Fibroblast of the aortic adventitia (primary cell): ENCODE results near the gene SV2C. TPM values are rescaled to one million over a fixed set of nuclear protein-coding genes. Genes with fewer than 3 reads are reported as not detected.

ENCODE experiments used
- DNase-seq: peaks from one replicate; pipeline ENCODE4 v3.0.0-alpha.2; 2010; ENCODE audit warnings: low read depth
- H3K4me3 ChIP-seq: 2 replicates; pipeline ENCODE4 v1.5.1; 2011; ENCODE audit warnings: low read depth, mild to moderate bottlenecking, control low read depth, low read length, moderate library complexity
- total RNA-seq: library from RNA; depleted of rRNA; stranded (reverse); fragments of >200 nt; gene quantifications from 2 replicates; pipeline ENCODE4 v1.2.3, GENCODE V29; 2012; ENCODE audit warnings: low replicate concordance
- TF ChIP-seq, protein P1 (sequence below): IDR thresholded peaks from 2 replicates; pipeline ENCODE4 v1.5.1; 2011; ENCODE audit warnings: mild to moderate bottlenecking, low read length, control low read depth, inconsistent platforms; ENCODE audit not compliant: insufficient read depth

Gene SV2C
- total RNA-seq, 1 donor, result not detected

DNA sequence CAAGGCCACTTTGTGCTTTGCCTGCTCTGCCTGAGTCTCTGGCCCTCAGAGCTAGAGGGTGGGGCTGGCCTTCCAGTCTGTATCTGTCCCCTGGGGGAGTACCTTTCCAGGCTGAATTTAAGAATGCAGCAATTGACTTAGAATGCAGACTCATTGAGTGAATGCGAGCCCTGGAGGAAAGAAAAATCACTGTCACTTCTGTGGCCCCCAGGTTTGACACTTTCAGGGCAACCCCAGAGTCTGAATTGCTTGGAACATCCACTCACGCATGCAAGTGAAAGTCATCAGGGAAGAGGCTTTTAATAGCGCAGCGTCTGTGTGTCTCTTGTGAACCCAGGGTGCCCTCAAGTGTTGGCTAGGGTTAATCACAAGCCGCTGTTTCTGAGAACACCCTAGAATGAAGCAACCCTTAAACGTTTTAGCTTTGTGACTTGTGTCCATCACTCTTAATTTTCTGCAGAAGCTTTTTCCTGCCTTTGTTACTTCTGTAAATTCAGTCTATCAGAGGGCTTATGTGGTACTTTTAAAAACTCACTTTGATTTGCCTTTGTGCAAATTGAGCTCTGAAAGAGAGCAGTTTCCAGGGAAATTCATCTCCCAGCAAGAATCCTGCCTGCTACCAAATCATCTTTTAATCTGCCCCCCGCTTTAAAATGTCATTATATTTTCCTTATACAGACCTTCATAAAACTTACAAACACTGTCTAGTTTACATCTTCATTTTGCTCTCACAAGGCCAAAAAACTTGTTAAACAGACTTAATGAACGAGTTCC is 173.1 kb downstream of the SV2C start:
- TF ChIP-seq, protein P1, sequence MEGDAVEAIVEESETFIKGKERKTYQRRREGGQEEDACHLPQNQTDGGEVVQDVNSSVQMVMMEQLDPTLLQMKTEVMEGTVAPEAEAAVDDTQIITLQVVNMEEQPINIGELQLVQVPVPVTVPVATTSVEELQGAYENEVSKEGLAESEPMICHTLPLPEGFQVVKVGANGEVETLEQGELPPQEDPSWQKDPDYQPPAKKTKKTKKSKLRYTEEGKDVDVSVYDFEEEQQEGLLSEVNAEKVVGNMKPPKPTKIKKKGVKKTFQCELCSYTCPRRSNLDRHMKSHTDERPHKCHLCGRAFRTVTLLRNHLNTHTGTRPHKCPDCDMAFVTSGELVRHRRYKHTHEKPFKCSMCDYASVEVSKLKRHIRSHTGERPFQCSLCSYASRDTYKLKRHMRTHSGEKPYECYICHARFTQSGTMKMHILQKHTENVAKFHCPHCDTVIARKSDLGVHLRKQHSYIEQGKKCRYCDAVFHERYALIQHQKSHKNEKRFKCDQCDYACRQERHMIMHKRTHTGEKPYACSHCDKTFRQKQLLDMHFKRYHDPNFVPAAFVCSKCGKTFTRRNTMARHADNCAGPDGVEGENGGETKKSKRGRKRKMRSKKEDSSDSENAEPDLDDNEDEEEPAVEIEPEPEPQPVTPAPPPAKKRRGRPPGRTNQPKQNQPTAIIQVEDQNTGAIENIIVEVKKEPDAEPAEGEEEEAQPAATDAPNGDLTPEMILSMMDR, result peak; percentile 58
- H3K4me3 ChIP-seq, result no peak overlapping the region
- DNase-seq, result peak; percentile 72

DNA sequence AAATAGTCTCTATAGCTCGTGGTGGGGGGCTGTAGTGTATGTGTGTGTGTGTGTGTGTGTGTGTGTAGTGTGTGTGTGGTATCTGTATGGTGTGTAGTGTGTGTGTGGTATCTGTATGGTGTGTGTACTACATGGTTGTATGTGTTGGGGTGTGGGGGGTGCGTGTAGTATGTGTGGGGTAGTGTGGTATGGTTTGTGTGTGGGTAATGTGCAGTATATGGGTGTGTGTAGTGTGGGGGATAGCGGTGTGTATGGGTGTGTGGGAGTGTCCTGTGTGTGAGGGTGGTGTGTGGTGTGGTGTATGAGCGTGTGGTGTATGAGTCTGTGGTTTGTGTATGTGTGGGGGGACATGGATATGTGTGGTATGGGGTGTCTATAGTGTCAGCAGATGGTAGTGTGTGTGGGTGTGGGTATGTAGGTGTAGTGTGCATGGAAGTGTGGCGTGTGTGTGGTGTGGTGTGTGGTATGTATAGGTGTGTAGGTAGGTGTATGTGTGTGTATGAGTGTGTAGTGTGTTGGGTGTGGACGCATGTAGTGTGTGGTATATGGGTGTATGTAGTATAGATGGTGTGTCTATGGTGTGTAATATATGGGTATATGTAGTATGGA is 174.1 kb downstream of the SV2C start:
- TF ChIP-seq, protein P1, result no peak
- H3K4me3 ChIP-seq, result no peak overlapping the region
- DNase-seq, result no peak

DNA sequence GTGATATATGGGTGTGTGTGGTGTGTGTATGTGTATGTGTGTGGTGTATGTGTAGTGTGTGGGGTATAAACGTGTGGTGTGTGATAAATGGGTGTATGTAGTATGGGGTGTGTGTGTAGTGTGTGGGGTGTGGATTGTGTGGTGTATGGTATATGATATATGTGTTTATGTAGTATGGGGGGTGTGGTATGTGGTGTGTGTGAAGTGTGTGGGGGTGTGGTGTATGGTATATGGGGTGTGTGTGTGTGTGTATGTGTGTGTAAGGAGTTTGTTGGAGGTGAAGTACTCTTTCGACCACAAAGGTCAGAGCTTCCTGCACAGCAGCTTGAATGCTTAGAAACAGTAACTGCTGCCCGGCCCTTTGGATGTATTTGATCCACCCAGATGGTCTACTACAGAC is 174.7 kb downstream of the SV2C start:
- H3K4me3 ChIP-seq, result no peak overlapping the region
- no peak for DNase-seq
- TF ChIP-seq, protein P1, result no peak

DNA sequence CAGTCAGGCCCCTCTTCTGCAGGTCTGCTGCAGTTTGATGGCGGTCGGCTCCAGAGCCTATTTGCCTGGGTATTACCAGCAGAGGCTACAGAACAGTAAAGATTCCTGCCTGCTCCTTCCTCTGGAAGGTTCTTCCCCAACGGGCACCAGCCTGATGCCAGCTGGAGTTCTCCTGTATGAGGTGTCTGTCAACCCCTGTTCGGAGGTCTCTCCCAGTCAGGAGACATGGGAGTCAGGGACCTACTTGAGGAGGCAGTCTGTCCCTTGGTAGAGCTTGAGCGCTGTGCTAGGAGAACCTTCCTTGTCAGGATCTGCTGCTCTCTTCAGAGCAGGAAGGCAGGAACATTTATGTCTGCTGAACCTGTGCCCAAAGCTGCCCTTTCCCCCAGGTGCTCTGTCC is 181.5 kb downstream of the SV2C start:
- TF ChIP-seq, protein P1, result no peak
- no peak for DNase-seq
- H3K4me3 ChIP-seq, result no peak overlapping the region

DNA sequence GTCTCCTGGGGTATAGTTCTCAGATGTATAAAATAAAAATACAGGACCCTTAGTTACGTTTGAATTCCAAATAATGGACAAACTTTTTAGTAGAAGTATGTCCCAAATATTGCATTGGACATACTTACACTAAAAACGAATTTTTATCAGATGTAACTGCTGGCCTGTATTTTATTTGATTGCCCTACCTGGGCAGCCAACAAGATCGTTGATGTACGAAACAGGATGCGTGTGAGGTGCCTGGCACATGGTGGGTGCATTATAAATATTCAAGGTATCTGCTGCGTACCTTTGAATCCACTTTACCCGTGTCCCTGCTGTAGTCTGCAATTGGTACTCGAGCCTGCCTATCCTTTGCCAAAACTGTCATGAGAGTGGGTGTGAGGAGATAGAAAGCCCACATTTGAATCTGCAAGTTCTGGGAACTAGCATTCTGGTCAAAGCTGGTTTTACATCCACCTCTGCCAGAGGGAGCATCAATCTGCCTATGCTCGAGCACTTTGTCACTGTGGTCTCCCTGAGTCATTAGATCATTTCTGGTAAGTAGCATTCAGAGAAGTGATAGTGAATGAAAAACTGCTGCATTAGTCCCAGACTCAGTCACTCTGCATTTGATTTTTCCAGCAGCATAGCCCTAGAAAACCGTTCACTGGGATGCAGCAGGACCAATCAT is 186.2 kb downstream of the SV2C start:
- DNase-seq, result no peak
- TF ChIP-seq, protein P1, result no peak
- H3K4me3 ChIP-seq, result no peak overlapping the region

DNA sequence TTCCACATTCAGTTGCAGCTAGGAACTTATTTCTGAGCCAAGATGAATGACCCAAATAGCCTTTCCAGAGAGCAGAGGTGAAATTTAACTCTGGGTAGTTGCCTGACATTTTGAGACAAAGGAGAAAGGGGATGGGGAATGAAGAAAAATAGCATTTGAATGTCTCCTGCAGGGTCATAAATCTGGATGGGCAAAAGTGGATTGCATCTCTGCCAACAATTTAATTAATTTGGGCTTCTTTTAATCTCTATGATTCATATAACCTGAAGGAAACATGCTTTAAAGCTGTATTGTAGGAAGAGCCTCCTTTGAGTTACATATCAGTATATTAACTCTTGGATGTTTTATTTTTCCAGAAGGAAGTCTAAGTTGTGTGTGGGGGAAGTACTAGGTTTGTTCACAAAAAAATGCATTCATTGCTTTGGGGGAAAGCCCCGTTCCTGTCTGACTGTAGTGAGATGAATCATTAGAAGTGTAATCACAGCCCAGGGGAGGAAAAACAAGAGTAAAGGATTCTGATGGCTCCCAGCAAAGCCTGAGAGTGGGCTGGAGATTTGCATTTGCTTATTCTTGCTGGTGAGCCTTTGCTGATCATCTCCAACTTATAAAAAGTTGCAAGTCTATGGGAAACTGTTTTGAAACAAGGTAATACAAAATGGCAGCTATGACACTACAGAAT is 186.9 kb downstream of the SV2C start:
- H3K4me3 ChIP-seq, result no peak overlapping the region
- DNase-seq, result no peak
- TF ChIP-seq, protein P1, result no peak
